Prostate gland (tissue), 2 donors: ENCODE results near the gene DCLK2. TPM values are rescaled to one million over a fixed set of nuclear protein-coding genes. Genes with fewer than 3 reads are reported as not detected.

ENCODE experiments used
- DNase-seq: peaks from one replicate; pipeline ENCODE4 v3.0.0-alpha.2; 2019; ENCODE audit warnings: low spot score
- H3K27ac ChIP-seq, 2 donors: fragments of 200-600 bp; sonication (generic); 2 replicates each; pipeline ENCODE4 v1.5.1; 2017 to 2019
- H3K27me3 ChIP-seq: fragments of 200-600 bp; sonication (generic); replicated peaks from 2 replicates; pipeline ENCODE4 v1.5.1; 2019; ENCODE audit not compliant: insufficient read depth
- H3K36me3 ChIP-seq, 2 donors: fragments of 200-600 bp; sonication (generic); 1 replicate in 1 of 2; 2 replicates in 1 of 2; pipeline versions ENCODE4 v1.5.1 to v1.8.1; 2017 to 2019
- H3K4me1 ChIP-seq: fragments of 200-600 bp; sonication (generic); replicated peaks from 2 replicates; pipeline ENCODE4 v1.5.1; 2019
- H3K4me3 ChIP-seq, 2 donors: fragments of 200-600 bp; sonication (generic); 2 replicates each; pipeline ENCODE4 v1.5.1; 2017 to 2019
- H3K9me3 ChIP-seq: fragments of 200-600 bp; sonication (generic); 2 replicates; pipeline ENCODE4 v1.5.1; 2017
- CTCF ChIP-seq, 4 experiments: fragments of 200-600 bp in 2 of 4; fragments of 450-650 bp in 2 of 4; sonication (generic) in 2 of 4; IDR thresholded peaks; 1 replicate in 3 of 4; 2 replicates in 1 of 4; pipeline ENCODE4 v1.5.1; 2016 to 2019; ENCODE audit warnings: antibody characterized with exemption in 4 of 4, mild to moderate bottlenecking in 2 of 4, moderate library complexity in 2 of 4
- POLR2A ChIP-seq: fragments of 450-650 bp; IDR thresholded peaks from one replicate; pipeline ENCODE4 v1.6.1; 2016; ENCODE audit warnings: antibody characterized with exemption, mild to moderate bottlenecking
- POLR2AphosphoS5 ChIP-seq: sonication (generic); formaldehyde crosslinking; IDR thresholded peaks from one replicate; pipeline ENCODE4 v1.6.1; 2017; ENCODE audit warnings: antibody characterized with exemption
- WGBS: methylation state at CpG from one replicate; pipeline ENCODE4 v1.1.5; 2018; 5-methylcytosine and 5-hydroxymethylcytosine counted together
- intact Hi-C: fragments of 100-400 bp; cut with DNase I; formaldehyde crosslinking; loops from one replicate; pipeline ENCODE4 v1.14.2; 2022
- total RNA-seq, 2 donors: library from RNA; depleted of rRNA; stranded (reverse); fragments of >200 nt; gene quantifications; one replicate each; pipeline ENCODE4 v1.1.0, GENCODE V29; 2016

DCLK2 gene
- total RNA-seq, 2 donors from 2014 or later, result 3.3 to 18.6 TPM

GRCh38 chr4:150149381-150149780 lies 71.1 kb downstream of the DCLK2 start:
- H3K36me3 ChIP-seq, result no peaks in the 10 kb centered on the region
- no peaks in the 10 kb centered on the region for H3K9me3 ChIP-seq
- no peak for DNase-seq
- no peaks in the 10 kb centered on the region for H3K27me3 ChIP-seq
- no peak for TF ChIP-seq CTCF (IDR thresholded peaks at IDR 0.05)
- no peak for TF ChIP-seq POLR2A
- no peak for TF ChIP-seq POLR2AphosphoS5
- H3K4me3 ChIP-seq, result no peak overlapping the region
- WGBS, result 13% methylated on average over 1 of the region's 1 CpG
- intact Hi-C loops, result no loop called here
- H3K4me1 ChIP-seq, result no peaks in the 10 kb centered on the region
- no peak overlapping the region for H3K27ac ChIP-seq

- H3K4me3 ChIP-seq, result no peak overlapping the region
- H3K4me1 ChIP-seq, result no peaks in the 10 kb centered on the region
- H3K27me3 ChIP-seq, result no peaks in the 10 kb centered on the region
- no peak overlapping the region for H3K27ac ChIP-seq
- WGBS, result 50% methylated on average over 1 of the region's 1 CpG
- TF ChIP-seq POLR2A, result no peak
- no peak for TF ChIP-seq CTCF (IDR thresholded peaks at IDR 0.05)
- TF ChIP-seq POLR2AphosphoS5, result no peak
- no peaks in the 10 kb centered on the region for H3K9me3 ChIP-seq
- H3K36me3 ChIP-seq, result no peaks in the 10 kb centered on the region
- intact Hi-C loops, result no loop called here
- no peak for DNase-seq
These were observed 72.4 kb downstream of the DCLK2 start for GRCh38 chr4:150150629-150151062.

- no peak for TF ChIP-seq POLR2AphosphoS5
- no peak for TF ChIP-seq POLR2A
- TF ChIP-seq CTCF (IDR thresholded peaks at IDR 0.05), result no peak
- Histone ChIP-seq H3K4me3 (no peak overlapping the region), H3K27ac (no peak overlapping the region), H3K4me1 (no peaks in the 10 kb centered on the region), H3K9me3 (no peaks in the 10 kb centered on the region), H3K27me3 (no peaks in the 10 kb centered on the region), H3K36me3 (no peaks in the 10 kb centered on the region)
- 18% methylated on average over 3 of the region's 3 CpGs for WGBS
- intact Hi-C loops, result no loop called here
- DNase-seq, result no peak
These were observed 74.5 kb downstream of the DCLK2 start for GRCh38 chr4:150152766-150153165.

GRCh38 chr4:150155391-150155790 lies 77.1 kb downstream of the DCLK2 start:
- intact Hi-C loops, result no loop called here
- Histone ChIP-seq H3K4me1 (no peaks in the 10 kb centered on the region), H3K27ac (no peak overlapping the region), H3K4me3 (no peak overlapping the region), H3K9me3 (no peaks in the 10 kb centered on the region), H3K27me3 (no peaks in the 10 kb centered on the region), H3K36me3 (no peaks in the 10 kb centered on the region)
- no peak for DNase-seq
- WGBS, result 90% methylated on average over 4 of the region's 4 CpGs
- TF ChIP-seq CTCF (IDR thresholded peaks at IDR 0.05) (no peak), POLR2A (no peak), POLR2AphosphoS5 (no peak)

- no peaks in the 10 kb centered on the region for H3K27me3 ChIP-seq
- H3K27ac ChIP-seq, result no peak overlapping the region
- H3K4me1 ChIP-seq, result no peaks in the 10 kb centered on the region
- 96% methylated on average over 4 of the region's 4 CpGs for whole genome bisulfite sequencing
- H3K9me3 ChIP-seq, result no peaks in the 10 kb centered on the region
- no peak for TF ChIP-seq POLR2A
- TF ChIP-seq CTCF (IDR thresholded peaks at IDR 0.05), result no peak
- no peak for TF ChIP-seq POLR2AphosphoS5
- no peak overlapping the region for H3K4me3 ChIP-seq
- H3K36me3 ChIP-seq, result no peaks in the 10 kb centered on the region
- intact Hi-C loops, result no loop called here
- DNase-seq, result no peak
These were observed 78.3 kb downstream of the DCLK2 start for GRCh38 chr4:150156543-150156942.
